Fibroblast of the aortic adventitia (primary cell): Measurements from ENCODE around the gene GRPR. TPM values are rescaled to one million over a fixed set of nuclear protein-coding genes. Genes with fewer than 3 reads are reported as not detected.
A peak's percentile ranks its signal among the peaks of the same experiment; 100 is the strongest.

ENCODE experiments used
- DNase-seq: peaks from one replicate; pipeline ENCODE4 v3.0.0-alpha.2; 2010; ENCODE audit warnings: low read depth
- H3K4me3 ChIP-seq: 2 replicates; pipeline ENCODE4 v1.5.1; 2011; ENCODE audit warnings: low read depth, mild to moderate bottlenecking, control low read depth, low read length, moderate library complexity
- CTCF ChIP-seq: IDR thresholded peaks from 2 replicates; pipeline ENCODE4 v1.5.1; 2011; ENCODE audit warnings: mild to moderate bottlenecking, low read length, control low read depth, inconsistent platforms; ENCODE audit not compliant: insufficient read depth
- total RNA-seq: library from RNA; depleted of rRNA; stranded (reverse); fragments of >200 nt; gene quantifications from 2 replicates; pipeline ENCODE4 v1.2.3, GENCODE V29; 2012; ENCODE audit warnings: low replicate concordance

GRPR gene
- total RNA-seq, 1 donor = not detected

- no peak for TF ChIP-seq CTCF
- H3K4me3 ChIP-seq = no peak overlapping the region
Measured at GRCh38 chrX:16134936-16135335, 11.6 kb downstream of the GRPR start.

GRCh38 chrX:16136080-16136479 is 12.7 kb downstream of the GRPR start:
- DNase-seq = no peak

More at GRCh38 chrX:16134936-16135335, 11.6 kb downstream of the GRPR start:
- DNase-seq = no peak

GRCh38 chrX:16137416-16138107 is 14.2 kb downstream of the GRPR start:
- no peak overlapping the region for H3K4me3 ChIP-seq

More at GRCh38 chrX:16136080-16136479, 12.7 kb downstream of the GRPR start:
- no peak overlapping the region for H3K4me3 ChIP-seq
- TF ChIP-seq CTCF = no peak

GRCh38 chrX:16138108-16138427 is 14.7 kb downstream of the GRPR start:
- no peak overlapping the region for H3K4me3 ChIP-seq
- DNase-seq = peak; percentile 7
- TF ChIP-seq CTCF = peak; percentile 23

More at GRCh38 chrX:16137416-16138107, 14.2 kb downstream of the GRPR start:
- DNase-seq = no peak
- no peak for TF ChIP-seq CTCF

- no peak for TF ChIP-seq CTCF
- DNase-seq = no peak
Measured at GRCh38 chrX:16140448-16140847, 17.1 kb downstream of the GRPR start.

GRCh38 chrX:16140983-16141382 is 17.6 kb downstream of the GRPR start:
- no peak for TF ChIP-seq CTCF
- no peak overlapping the region for H3K4me3 ChIP-seq
- no peak for DNase-seq

More at GRCh38 chrX:16140448-16140847, 17.1 kb downstream of the GRPR start:
- H3K4me3 ChIP-seq = no peak overlapping the region
